NCI-H524 treated with DMSO at 0.1 percent for 48 hours (cell line): ENCODE data around the gene GRM3.
"Not testable (repeated sequence)": the region's sequence is repeated elsewhere in the genome, so short reads cannot be mapped to it uniquely, and the experiment has no call there.

Source experiments
- DNase-seq: peaks from one replicate; lab custom pipeline; 2025; lab: John Stamatoyannopoulos, UW

GRM3 gene

GRCh38 chr7:86643561-86644281, at the start of gene GRM3:
Gene GRM3, plus strand, starts transcription at chr7:86643909. Its CDS starts 121,237 bp downstream, at chr7:86765146.
- DNase-seq: peak; percentile 39

GRCh38 chr7:86598311-86598710, 45.4 kb upstream of the GRM3 start:
- DNase-seq: no peak

DNA sequence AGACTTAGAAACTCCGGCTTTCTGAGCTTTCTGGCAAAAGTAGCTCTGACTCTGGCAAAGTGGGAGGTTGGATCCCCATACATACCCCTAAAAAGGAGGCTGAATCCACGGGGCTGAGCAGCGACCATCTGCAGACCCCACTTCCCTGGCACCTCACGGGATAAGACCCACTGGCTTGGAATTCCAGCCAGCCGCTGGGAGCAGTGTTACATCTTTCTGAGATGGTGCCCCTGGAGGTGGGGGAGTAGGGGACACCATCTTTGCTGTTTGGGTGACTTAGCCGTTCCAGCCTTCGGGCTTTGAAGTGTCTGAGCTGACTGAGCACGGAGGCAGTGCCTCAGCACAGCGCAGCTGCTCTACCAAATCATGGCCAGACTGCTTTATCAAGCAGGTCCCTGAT, 45.0 kb upstream of the GRM3 start:
- no peak for DNase-seq

- no peak for DNase-seq
Measured at GRCh38 chr7:86600506-86601290, 43.0 kb upstream of the GRM3 start.

GRCh38 chr7:86615711-86616110, 28.0 kb upstream of the GRM3 start:
- not testable (repeated sequence) for DNase-seq

DNA sequence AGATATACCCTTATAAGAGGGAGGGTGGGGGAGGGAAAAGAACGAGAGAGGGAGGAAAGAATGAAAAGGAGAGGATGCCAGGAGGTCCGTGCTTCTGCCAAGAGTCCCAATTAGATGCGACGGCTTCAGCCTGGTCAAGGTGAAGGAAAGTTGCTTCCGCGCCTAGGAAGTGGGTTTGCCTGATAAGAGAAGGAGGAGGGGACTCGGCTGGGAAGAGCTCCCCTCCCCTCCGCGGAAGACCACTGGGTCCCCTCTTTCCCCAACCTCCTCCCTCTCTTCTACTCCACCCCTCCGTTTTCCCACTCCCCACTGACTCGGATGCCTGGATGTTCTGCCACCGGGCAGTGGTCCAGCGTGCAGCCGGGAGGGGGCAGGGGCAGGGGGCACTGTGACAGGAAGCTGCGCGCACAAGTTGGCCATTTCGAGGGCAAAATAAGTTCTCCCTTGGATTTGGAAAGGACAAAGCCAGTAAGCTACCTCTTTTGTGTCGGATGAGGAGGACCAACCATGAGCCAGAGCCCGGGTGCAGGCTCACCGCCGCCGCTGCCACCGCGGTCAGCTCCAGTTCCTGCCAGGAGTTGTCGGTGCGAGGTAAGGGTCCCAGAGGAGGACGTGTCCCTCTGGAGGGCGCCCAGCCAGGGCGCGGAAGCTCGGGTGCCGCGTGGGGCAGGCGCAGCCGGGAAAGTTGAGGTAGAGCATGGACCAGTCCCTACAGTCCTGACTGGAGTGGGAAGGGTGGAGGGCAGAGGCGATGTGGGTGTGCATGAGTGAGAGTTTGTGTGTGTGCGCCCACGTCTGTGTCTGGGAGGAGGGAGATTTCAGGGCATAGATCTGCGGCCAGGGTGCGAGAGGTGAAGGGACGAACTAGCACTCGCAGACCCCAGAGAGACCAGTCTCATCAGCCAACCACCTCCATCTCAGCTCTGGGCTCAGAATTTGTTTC, 844 bp downstream of the GRM3 start:
- DNase-seq: no peak

- no peak for DNase-seq
Measured at GRCh38 chr7:86645225-86645608, 1.5 kb downstream of the GRM3 start.

GRCh38 chr7:86645676-86646276, 2.1 kb downstream of the GRM3 start:
- DNase-seq: no peak

GRCh38 chr7:86647385-86648094, 3.8 kb downstream of the GRM3 start:
- no peak for DNase-seq

DNA sequence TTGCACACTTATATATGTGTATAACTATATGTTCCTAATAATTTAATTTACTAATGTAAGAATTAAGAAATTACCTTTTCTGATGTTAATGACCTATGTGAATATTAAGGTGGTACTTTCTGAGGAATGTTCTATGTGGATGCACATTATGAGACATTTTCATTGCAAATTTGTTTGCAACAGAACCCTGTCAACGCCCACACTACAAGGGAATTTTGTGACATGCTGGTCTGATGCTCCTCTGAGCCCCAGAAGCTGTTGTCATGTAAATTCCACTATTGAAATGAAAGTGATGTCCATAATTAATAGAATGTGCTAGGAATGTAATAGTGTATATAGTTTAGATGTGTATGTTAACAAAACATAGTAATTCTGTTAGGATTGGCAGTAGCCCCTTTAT, 4.5 kb downstream of the GRM3 start:
- no peak for DNase-seq

DNA sequence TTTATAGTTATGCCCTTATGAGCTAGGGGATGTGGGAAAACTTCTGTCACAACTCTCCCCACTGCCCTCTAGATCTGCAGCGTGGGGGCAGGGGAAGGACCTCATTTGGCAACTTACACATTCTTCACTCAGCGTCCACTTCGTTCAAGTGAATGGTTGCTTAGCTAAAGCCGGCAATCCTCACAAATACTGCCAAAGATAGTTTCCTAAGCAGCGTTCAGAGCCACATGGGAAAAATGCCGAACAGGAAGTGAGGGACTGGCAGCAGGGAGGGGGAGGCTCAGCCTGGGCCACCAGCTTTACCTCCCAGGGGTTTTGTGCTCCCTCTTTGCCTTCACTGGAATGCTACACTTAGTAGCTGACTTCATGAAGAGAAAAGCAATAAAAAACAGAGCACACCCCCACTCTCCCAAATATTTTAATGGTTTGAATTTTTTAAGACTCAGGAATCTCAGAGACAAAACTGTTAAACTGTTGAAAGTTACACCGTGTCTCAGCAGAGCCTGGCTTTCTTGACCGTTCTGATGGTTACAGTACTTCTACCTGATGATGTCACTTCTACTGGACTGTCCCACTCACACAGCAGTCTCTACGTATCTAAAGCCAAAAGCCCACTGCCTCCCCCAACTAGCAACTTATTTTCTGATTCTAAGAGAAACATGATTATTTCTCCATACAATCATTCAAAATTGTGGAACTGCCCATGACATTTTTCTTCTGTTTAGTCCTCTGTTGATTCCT, 10.4 kb downstream of the GRM3 start:
- DNase-seq: no peak

- no peak for DNase-seq
Measured at GRCh38 chr7:86657948-86658347, 14.2 kb downstream of the GRM3 start.

- DNase-seq: no peak
Measured at GRCh38 chr7:86660950-86661462, 17.3 kb downstream of the GRM3 start.

- no peak for DNase-seq
Measured at GRCh38 chr7:86664486-86664885, 20.8 kb downstream of the GRM3 start.

DNA sequence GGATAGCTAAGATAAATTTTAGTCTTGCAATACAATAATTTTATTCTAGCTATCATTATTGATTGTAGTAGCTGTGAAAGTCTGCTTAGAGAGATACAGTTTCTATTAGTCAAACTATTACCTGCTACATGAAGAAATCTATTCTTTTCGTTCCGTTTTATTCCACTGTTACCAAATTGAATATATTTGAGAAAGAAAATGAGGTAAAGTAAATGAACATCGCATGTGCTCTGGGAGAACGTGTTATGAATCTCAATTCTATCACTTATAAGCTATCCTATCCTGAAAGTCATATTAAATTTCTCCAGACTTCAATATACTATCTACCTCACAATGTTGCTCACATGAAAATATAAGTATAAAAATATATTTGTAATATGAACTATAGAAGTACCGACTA, 21.3 kb downstream of the GRM3 start:
- no peak for DNase-seq

GRCh38 chr7:86665669-86666068, 22.0 kb downstream of the GRM3 start:
- DNase-seq: no peak

- DNase-seq: no peak
Measured at GRCh38 chr7:86667732-86668131, 24.0 kb downstream of the GRM3 start.

DNA sequence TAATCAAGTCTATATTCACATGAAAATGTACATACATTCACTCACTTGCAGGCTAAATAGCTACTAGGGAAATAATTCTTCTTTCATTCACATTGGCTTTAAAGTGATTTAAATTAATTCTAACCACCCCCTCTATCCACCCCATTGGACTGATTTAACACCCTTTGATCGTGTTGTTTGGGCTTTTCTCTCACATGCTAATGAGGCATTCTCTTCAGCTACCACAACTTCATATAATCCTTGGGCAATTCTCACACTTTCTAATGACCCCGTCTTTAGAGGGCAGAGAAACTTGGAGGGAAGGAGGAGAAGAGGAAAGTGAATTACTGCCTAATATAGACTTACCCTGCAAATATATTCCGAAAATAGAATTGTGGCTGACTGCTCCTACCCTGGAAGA, 24.6 kb downstream of the GRM3 start:
- no peak for DNase-seq

GRCh38 chr7:86687831-86688230, 44.1 kb downstream of the GRM3 start:
- DNase-seq: no peak

- no peak for DNase-seq
Measured at GRCh38 chr7:86689363-86689762, 45.7 kb downstream of the GRM3 start.
